Adrenal gland (tissue), 5 donors: Measurements from ENCODE around the gene ZBTB44.

ENCODE experiments used
- CTCF ChIP-seq, 6 experiments: fragments of 450-650 bp in 4 of 6; fragments of 200-600 bp in 2 of 6; sonication (generic) in 1 of 6; IDR thresholded peaks; 1 replicate in 5 of 6; 2 replicates in 1 of 6; pipeline versions ENCODE4 v1.5.1 to v1.8.0; 2016 to 2021; ENCODE audit warnings: antibody characterized with exemption in 6 of 6, mild to moderate bottlenecking in 2 of 6, moderate library complexity in 1 of 6
- POLR2A ChIP-seq, 2 donors: fragments of 450-650 bp; IDR thresholded peaks; one replicate each; pipeline ENCODE4 v1.6.1; 2017; ENCODE audit warnings: antibody characterized with exemption in 2 of 2, mild to moderate bottlenecking in 2 of 2, moderate library complexity in 1 of 2
- donor health status: DM: no; HTN: no; CAD: no.

- TF ChIP-seq CTCF (IDR thresholded peaks at IDR 0.05) = no peak
- TF ChIP-seq POLR2A (IDR thresholded peaks at IDR 0.05) = no peak
These were observed 42.4 kb downstream of the ZBTB44 start for GRCh38 chr11:130272336-130272735.
